GM03348 (cell line): ENCODE data around the gene CPVL.

Experiments
- DNase-seq: peaks from one replicate; pipeline ENCODE4 v3.0.0; 2012; ENCODE audit warnings: low spot score

Gene CPVL

GRCh38 chr7:29146057-29146706, at the start of gene CPVL:
TSS of gene CPVL (minus strand) at chr7:29146537. CDS start at chr7:29121061, 25,476 bp downstream.
- no peak for DNase-seq

- DNase-seq: peak; percentile 50
Measured at GRCh38 chr7:29194594-29195427, 48.5 kb upstream of the CPVL start, which contains the start of gene CHN2. TSS of gene CHN2 (plus strand) at chr7:29194775.

GRCh38 chr7:29194206-29194593, 47.9 kb upstream of the CPVL start:
- no peak for DNase-seq

GRCh38 chr7:29193316-29194205, 47.2 kb upstream of the CPVL start:
- no peak for DNase-seq

GRCh38 chr7:29192811-29193210, 46.5 kb upstream of the CPVL start:
- DNase-seq: no peak

GRCh38 chr7:29192323-29192722, 46.0 kb upstream of the CPVL start:
- DNase-seq: no peak

- DNase-seq: no peak
Measured at GRCh38 chr7:29190349-29191045, 44.2 kb upstream of the CPVL start.

GRCh38 chr7:29189743-29190201, 43.4 kb upstream of the CPVL start:
- DNase-seq: peak; percentile 72

- no peak for DNase-seq
Measured at GRCh38 chr7:29185613-29186012, 39.3 kb upstream of the CPVL start.

- no peak for DNase-seq
Measured at GRCh38 chr7:29184599-29184998, 38.3 kb upstream of the CPVL start.

- no peak for DNase-seq
Measured at GRCh38 chr7:29179115-29179514, 32.8 kb upstream of the CPVL start.

- no peak for DNase-seq
Measured at GRCh38 chr7:29177963-29178600, 31.7 kb upstream of the CPVL start.

GRCh38 chr7:29173458-29173857, 27.1 kb upstream of the CPVL start:
- no peak for DNase-seq

GRCh38 chr7:29170781-29171180, 24.4 kb upstream of the CPVL start:
- no peak for DNase-seq

GRCh38 chr7:29167721-29168120, 21.4 kb upstream of the CPVL start:
- DNase-seq: no peak

- no peak for DNase-seq
Measured at GRCh38 chr7:29163854-29164253, 17.5 kb upstream of the CPVL start.

- no peak for DNase-seq
Measured at GRCh38 chr7:29162577-29162976, 16.2 kb upstream of the CPVL start.

- no peak for DNase-seq
Measured at GRCh38 chr7:29161231-29161630, 14.9 kb upstream of the CPVL start.

GRCh38 chr7:29160080-29160479, 13.7 kb upstream of the CPVL start:
- DNase-seq: no peak

- no peak for DNase-seq
Measured at GRCh38 chr7:29158795-29159423, 12.6 kb upstream of the CPVL start.
